ENCODE measurements around the gene CNPY1. TPM values are rescaled to one million over a fixed set of nuclear protein-coding genes. Genes with fewer than 3 reads are reported as not detected.

The CNPY1 gene
- total and polyA plus RNA-seq, 9 donors, result 0.05 TPM; not detected in 8

- TF ChIP-seq, protein P1, sequence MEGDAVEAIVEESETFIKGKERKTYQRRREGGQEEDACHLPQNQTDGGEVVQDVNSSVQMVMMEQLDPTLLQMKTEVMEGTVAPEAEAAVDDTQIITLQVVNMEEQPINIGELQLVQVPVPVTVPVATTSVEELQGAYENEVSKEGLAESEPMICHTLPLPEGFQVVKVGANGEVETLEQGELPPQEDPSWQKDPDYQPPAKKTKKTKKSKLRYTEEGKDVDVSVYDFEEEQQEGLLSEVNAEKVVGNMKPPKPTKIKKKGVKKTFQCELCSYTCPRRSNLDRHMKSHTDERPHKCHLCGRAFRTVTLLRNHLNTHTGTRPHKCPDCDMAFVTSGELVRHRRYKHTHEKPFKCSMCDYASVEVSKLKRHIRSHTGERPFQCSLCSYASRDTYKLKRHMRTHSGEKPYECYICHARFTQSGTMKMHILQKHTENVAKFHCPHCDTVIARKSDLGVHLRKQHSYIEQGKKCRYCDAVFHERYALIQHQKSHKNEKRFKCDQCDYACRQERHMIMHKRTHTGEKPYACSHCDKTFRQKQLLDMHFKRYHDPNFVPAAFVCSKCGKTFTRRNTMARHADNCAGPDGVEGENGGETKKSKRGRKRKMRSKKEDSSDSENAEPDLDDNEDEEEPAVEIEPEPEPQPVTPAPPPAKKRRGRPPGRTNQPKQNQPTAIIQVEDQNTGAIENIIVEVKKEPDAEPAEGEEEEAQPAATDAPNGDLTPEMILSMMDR (IDR thresholded peaks at IDR 0.05), result no peak
- TF ChIP-seq EP300 (IDR thresholded peaks at IDR 0.05) (no peak), POLR2A (IDR thresholded peaks at IDR 0.05) (no peak)
- intact Hi-C loops (cut with DNase I), result no loop called here
- H3K4me3 ChIP-seq, result no peak overlapping the region
- no peaks in the 10 kb centered on the region for H3K36me3 ChIP-seq
- no peaks in the 10 kb centered on the region for H3K4me1 ChIP-seq (ENCODE audit: insufficient read depth)
- no peak for DNase-seq
- no peaks in the 10 kb centered on the region for H3K27me3 ChIP-seq
- 78 to 82% (median 80%) methylated on average over 21 of the region's 21 CpGs for WGBS, 3 donors
- H3K27ac ChIP-seq, result no peak overlapping the region
- no peaks in the 10 kb centered on the region for H3K9me3 ChIP-seq
These were observed 14.0 kb upstream of the CNPY1 start for GRCh38 chr7:155560196-155560885.

DNA sequence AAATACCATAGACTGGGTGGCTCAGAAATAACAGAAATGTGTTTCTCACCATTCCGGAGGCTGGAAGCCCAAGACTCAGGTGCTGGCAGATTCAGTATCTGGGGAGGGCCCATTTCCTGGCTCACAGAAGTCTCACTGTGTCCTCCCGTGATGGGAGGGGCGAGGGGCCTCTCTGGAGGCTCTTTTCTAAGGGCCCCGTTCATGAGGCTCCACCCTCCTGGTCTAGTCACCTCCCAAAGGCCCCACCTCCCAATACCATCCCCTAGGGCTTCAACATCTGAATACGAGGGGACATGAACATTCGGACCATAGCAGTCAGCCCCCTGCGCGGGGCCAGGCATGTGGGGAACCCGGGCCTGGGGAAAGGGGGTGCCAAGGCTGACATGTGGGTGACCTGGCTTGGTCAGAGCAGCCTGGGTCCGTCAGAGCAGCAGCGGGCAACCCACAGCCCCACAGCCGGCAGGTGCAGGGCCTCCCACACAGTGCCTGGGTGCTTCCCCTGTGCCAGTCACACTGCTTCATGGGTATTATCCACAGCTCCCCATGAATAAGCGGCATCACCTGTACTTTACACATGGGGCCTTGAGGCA is 13.3 kb upstream of the CNPY1 start:
- H3K36me3 ChIP-seq, result no peaks in the 10 kb centered on the region
- intact Hi-C loops (cut with DNase I), result no loop called here
- WGBS, 3 donors, result 76 to 80% (median 77%) methylated on average over 12 to 13 of the region's 13 CpGs
- DNase-seq, result no peak
- no peak overlapping the region for H3K27ac ChIP-seq
- TF ChIP-seq EP300 (IDR thresholded peaks at IDR 0.05) (no peak), POLR2A (IDR thresholded peaks at IDR 0.05) (no peak)
- TF ChIP-seq, protein P1 (IDR thresholded peaks at IDR 0.05), result no peak
- H3K4me3 ChIP-seq, result no peak overlapping the region
- no peaks in the 10 kb centered on the region for H3K4me1 ChIP-seq (ENCODE audit: insufficient read depth)
- no peaks in the 10 kb centered on the region for H3K27me3 ChIP-seq
- no peaks in the 10 kb centered on the region for H3K9me3 ChIP-seq

GRCh38 chr7:155558961-155559360 is 12.6 kb upstream of the CNPY1 start:
- WGBS, 3 donors, result 92 to 94% (median 93%) methylated on average over 13 of the region's 13 CpGs

GRCh38 chr7:155558351-155558750 is 12.0 kb upstream of the CNPY1 start:
- Histone ChIP-seq H3K27me3 (no peaks in the 10 kb centered on the region), H3K4me3 (no peak overlapping the region), H3K9me3 (no peaks in the 10 kb centered on the region), H3K36me3 (no peaks in the 10 kb centered on the region), H3K27ac (no peak overlapping the region), H3K4me1 (ENCODE audit: insufficient read depth) (no peaks in the 10 kb centered on the region)
- 89 to 92% (median 92%) methylated on average over 8 of the region's 8 CpGs for WGBS, 3 donors
- no peak for DNase-seq
- TF ChIP-seq, protein P1 (IDR thresholded peaks at IDR 0.05), result no peak
- no peak for TF ChIP-seq EP300 (IDR thresholded peaks at IDR 0.05)
- TF ChIP-seq POLR2A (IDR thresholded peaks at IDR 0.05), result no peak
- intact Hi-C loops (cut with DNase I), result no loop called here

More at GRCh38 chr7:155558961-155559360, 12.6 kb upstream of the CNPY1 start:
- intact Hi-C loops (cut with DNase I), result no loop called here
- H3K36me3 ChIP-seq, result no peaks in the 10 kb centered on the region
- H3K27me3 ChIP-seq, result no peaks in the 10 kb centered on the region
- H3K27ac ChIP-seq, result no peak overlapping the region
- H3K4me1 ChIP-seq (ENCODE audit: insufficient read depth), result no peaks in the 10 kb centered on the region
- TF ChIP-seq, protein P1 (IDR thresholded peaks at IDR 0.05), result no peak
- no peak for TF ChIP-seq POLR2A (IDR thresholded peaks at IDR 0.05)
- TF ChIP-seq EP300 (IDR thresholded peaks at IDR 0.05), result no peak
- H3K9me3 ChIP-seq, result no peaks in the 10 kb centered on the region
- no peak for DNase-seq
- H3K4me3 ChIP-seq, result no peak overlapping the region
